Measurements from ENCODE around the gene GDF2.

GDF2 gene

DNA sequence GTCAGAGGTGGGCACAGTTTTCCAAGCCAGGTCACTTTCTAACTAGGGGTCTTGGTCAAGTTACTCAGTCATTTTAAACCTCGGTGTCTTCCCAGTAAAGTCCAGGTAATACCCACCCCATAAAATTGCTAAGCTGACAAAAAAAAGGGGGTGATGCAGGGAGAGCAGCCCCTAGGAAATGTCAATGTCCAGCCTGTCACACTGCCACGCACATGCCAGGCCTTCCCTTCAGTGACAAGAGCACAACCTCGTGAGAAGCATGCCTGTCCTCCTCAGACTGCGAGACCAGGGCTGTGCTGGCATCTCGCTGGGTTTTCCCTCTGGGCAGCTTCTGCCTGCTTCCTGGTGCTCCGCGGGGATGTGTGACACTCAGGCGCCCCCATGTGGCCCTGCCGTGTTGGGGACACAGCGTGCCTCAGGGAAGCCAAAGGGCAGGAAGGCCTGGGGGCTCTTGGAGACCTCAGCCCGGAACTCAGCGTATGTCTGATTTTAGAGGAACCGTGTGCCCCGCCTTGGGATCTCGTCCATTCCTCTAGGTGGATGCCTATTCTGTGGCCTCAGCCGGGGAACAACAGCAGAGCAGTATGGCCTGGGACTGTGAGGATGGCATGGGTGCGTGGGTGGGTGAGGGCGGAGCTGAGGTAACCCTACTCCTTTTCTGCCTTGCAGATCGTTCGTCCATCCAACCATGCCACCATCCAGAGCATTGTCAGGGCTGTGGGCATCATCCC, 10.2 kb upstream of the GDF2 start:
- Mint-ChIP-seq H3K27me3 (ENCODE audit: low read depth) (no peaks in the 10 kb centered on the region), H3K4me1 (ENCODE audit: low read depth) (peaks cover 18% of the 10 kb centered on the region), H3K27ac (peak overlapping the region; percentile 58), H3K9me3 (no peaks in the 10 kb centered on the region), H3K36me3 (ENCODE audit: low read depth) (no peaks in the 10 kb centered on the region), H3K4me3 (peak overlapping the region; percentile 54)
- peak; percentile 77 for DNase-seq (ENCODE audit: low spot score)

DNA sequence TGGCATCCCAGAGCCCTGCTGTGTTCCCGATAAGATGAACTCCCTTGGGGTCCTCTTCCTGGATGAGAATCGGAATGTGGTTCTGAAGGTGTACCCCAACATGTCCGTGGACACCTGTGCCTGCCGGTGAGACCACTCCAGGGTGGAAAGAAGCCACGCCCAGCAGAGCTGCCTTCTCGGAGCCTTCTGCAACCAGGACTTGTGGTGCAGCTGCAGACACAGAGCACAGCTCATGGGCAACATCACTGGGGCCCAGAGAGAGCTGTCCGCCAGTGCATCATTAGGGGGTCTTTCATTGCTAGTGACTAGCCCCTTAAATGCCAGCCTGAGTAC, 9.6 kb upstream of the GDF2 start:
- H3K4me1 Mint-ChIP-seq (ENCODE audit: low read depth): peaks cover 18% of the 10 kb centered on the region
- no peak overlapping the region for H3K4me3 Mint-ChIP-seq
- H3K9me3 Mint-ChIP-seq: no peaks in the 10 kb centered on the region
- no peaks in the 10 kb centered on the region for H3K27me3 Mint-ChIP-seq (ENCODE audit: low read depth)
- no peak for DNase-seq (ENCODE audit: low spot score)
- H3K36me3 Mint-ChIP-seq (ENCODE audit: low read depth): no peaks in the 10 kb centered on the region
- no peak overlapping the region for H3K27ac Mint-ChIP-seq

DNA sequence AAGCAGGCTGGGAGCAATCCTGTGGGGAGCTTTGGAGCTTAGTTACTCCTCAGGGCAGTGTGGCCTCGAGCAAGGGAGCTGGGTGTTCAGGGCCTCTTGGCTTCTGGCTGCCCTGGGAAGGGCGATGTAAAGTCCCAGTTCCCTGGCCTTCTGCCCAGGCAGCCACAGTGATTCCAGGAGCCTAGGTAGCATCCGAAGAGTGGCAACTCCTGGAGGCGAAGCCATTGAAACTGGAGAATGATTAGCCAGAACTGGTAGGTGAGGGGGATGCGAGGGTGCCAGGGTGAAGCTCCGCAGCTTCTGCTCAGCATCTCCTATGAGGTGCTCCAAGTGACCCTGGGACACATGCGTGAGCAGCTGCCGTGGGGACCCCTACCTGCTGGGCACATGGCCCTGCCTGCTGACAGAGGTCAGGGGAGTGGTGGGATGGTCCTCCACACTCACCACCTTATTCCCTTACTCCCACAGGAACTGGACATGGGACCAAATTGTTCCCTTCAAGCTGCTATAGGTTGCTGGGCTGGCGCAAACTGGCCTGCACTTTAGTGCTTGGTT, 7.8 kb upstream of the GDF2 start:
- no peak for DNase-seq (ENCODE audit: low spot score)
- H3K36me3 Mint-ChIP-seq (ENCODE audit: low read depth): no peaks in the 10 kb centered on the region
- no peak overlapping the region for H3K27ac Mint-ChIP-seq
- H3K9me3 Mint-ChIP-seq: no peaks in the 10 kb centered on the region
- H3K4me1 Mint-ChIP-seq (ENCODE audit: low read depth): peaks cover 18% of the 10 kb centered on the region
- no peaks in the 10 kb centered on the region for H3K27me3 Mint-ChIP-seq (ENCODE audit: low read depth)
- H3K4me3 Mint-ChIP-seq: no peak overlapping the region

DNA sequence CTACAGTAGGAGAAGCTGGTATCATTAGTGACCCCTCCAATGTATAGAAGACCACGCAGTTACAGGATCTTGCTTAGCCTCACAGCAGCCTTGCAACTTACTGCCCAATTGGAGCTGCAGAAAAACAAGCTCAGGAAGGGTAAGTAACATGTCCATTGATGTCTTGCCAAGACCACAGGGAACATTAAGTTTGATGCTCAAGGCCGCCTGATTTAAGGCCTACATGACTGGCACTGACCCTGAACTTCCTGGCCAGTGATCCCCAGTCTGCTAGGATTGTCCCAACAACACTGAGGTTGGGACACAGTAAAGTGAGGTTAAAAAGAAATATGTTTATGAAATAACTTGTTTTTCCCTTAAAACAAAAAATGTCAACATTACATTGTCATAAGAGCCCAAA, 6.8 kb upstream of the GDF2 start:
- Mint-ChIP-seq H3K4me1 (ENCODE audit: low read depth) (peaks cover 18% of the 10 kb centered on the region), H3K4me3 (no peak overlapping the region), H3K9me3 (no peaks in the 10 kb centered on the region), H3K27ac (no peak overlapping the region), H3K27me3 (ENCODE audit: low read depth) (no peaks in the 10 kb centered on the region), H3K36me3 (ENCODE audit: low read depth) (no peaks in the 10 kb centered on the region)
- no peak for DNase-seq (ENCODE audit: low spot score)

DNA sequence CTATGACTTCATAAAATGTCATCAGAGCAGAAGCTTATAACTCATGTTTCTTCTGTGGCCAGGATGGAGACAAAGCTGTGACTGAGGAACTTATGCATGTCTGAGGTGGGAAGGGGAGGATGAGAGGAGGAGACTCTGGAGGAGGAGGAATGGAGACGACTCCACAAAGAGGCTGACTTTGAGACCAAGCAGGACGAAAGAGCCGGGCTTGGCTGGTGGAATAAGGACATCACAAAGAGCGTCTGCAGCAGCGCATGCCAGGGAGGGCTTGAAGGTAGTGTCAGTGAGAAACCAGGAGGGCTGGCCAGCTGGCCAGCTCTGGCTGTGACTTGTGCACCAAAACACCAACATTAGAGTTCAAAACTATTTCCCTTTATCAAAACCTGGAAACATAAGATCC, 6.1 kb upstream of the GDF2 start:
- no peak for DNase-seq (ENCODE audit: low spot score)
- Mint-ChIP-seq H3K4me3 (no peak overlapping the region), H3K4me1 (ENCODE audit: low read depth) (peaks cover 12% of the 10 kb centered on the region), H3K27ac (no peak overlapping the region), H3K27me3 (ENCODE audit: low read depth) (peaks cover 3% of the 10 kb centered on the region), H3K9me3 (no peaks in the 10 kb centered on the region), H3K36me3 (ENCODE audit: low read depth) (no peaks in the 10 kb centered on the region)

DNA sequence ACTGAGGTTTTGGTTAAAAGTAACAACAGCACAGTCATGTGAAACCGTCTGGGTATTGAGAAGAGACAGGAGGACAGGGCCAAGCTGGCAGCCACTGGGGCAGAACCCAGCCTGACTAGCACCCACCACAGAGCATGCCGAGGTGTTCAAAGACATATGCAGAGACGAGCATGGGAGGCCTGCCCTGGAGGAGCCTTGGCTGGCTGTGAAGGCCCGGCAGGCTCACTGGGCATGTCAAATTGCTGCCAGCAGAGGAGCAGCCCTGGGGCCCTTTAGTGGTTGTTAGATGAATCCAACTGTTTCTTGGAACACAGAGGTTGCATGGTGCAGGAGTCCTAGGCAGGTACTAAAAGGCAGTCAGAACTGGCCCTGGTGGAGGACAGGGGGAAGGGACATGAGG, 5.0 kb upstream of the GDF2 start:
- no peak for DNase-seq (ENCODE audit: low spot score)
- no peak overlapping the region for H3K27ac Mint-ChIP-seq
- no peak overlapping the region for H3K4me3 Mint-ChIP-seq
- no peaks in the 10 kb centered on the region for H3K36me3 Mint-ChIP-seq (ENCODE audit: low read depth)
- H3K4me1 Mint-ChIP-seq (ENCODE audit: low read depth): peaks cover under 1% of the 10 kb centered on the region
- H3K27me3 Mint-ChIP-seq (ENCODE audit: low read depth): peaks cover 5% of the 10 kb centered on the region
- H3K9me3 Mint-ChIP-seq: no peaks in the 10 kb centered on the region

DNA sequence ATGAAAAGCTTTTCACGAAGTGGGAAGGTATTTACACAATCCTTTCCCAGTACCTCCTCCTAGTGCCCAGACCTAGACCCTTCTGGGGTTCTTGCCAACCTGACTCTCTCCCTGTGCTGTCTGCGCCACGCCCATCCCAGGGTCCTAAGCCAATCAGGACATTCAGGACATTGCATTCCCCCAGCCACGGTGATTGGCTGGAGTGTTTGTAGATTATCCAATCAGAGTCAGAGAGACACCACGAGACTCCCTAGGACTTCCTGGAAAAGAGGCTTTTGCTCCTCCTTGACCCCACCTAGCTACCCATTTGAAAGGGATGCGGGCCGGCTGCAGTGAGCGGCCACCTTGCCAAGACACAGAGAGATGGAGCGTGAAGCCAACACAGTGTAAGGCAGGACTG, 3.5 kb upstream of the GDF2 start:
- Mint-ChIP-seq H3K36me3 (ENCODE audit: low read depth) (no peaks in the 10 kb centered on the region), H3K4me1 (ENCODE audit: low read depth) (no peaks in the 10 kb centered on the region)
- no peak for DNase-seq (ENCODE audit: low spot score)

DNA sequence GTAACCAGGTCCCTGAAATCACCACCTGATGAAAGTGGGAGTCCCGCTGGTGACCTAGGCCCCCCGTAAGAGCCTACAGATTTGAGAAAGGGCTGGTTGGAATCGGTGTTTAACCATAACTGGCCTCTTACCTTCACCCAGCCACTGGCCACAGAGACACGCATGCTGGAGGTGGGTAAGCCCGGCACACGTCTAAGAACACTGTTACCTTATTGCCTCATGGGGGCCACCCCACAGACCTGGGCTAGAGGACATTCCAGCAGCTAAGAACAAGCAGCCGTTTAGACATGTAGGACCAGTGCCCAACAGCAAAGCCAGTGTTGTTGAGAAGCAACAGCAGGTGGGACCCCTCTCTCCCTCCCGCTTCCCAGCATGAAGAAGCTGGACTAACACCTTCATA, 2.5 kb upstream of the GDF2 start:
- peaks cover 6% of the 10 kb centered on the region for H3K27me3 Mint-ChIP-seq (ENCODE audit: low read depth)
- no peaks in the 10 kb centered on the region for H3K36me3 Mint-ChIP-seq (ENCODE audit: low read depth)
- DNase-seq (ENCODE audit: low spot score): no peak
- H3K4me1 Mint-ChIP-seq (ENCODE audit: low read depth): no peaks in the 10 kb centered on the region
- H3K27ac Mint-ChIP-seq: no peak overlapping the region
- H3K4me3 Mint-ChIP-seq: no peak overlapping the region
- no peaks in the 10 kb centered on the region for H3K9me3 Mint-ChIP-seq

More for the DNA sequence above, 3.5 kb upstream of the GDF2 start:
- Mint-ChIP-seq H3K9me3 (no peaks in the 10 kb centered on the region), H3K27me3 (ENCODE audit: low read depth) (peaks cover 5% of the 10 kb centered on the region), H3K27ac (no peak overlapping the region), H3K4me3 (no peak overlapping the region)

DNA sequence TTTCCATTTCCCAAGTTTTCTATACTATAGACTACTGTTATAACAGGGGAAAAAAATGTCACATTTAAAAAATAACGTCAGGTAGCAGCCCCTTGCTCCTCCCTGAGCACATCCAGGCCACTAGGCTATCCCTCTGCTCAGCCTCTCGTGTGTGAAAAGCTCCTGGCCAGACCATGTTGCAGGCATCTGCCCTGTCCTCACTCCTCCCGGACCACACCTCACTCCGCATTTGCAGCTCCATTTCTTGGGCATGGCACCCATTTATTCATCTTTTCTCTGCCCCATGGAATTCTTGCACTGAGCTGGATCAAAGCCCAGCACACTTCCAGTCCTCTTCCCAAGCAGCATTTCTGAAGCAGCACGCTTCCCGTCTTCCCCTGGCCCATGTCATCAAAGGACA, 1.4 kb upstream of the GDF2 start:
- DNase-seq (ENCODE audit: low spot score): no peak
- H3K9me3 Mint-ChIP-seq: no peaks in the 10 kb centered on the region
- no peak overlapping the region for H3K4me3 Mint-ChIP-seq
- no peaks in the 10 kb centered on the region for H3K36me3 Mint-ChIP-seq (ENCODE audit: low read depth)
- H3K27ac Mint-ChIP-seq: no peak overlapping the region
- H3K4me1 Mint-ChIP-seq (ENCODE audit: low read depth): no peaks in the 10 kb centered on the region
- peaks cover 6% of the 10 kb centered on the region for H3K27me3 Mint-ChIP-seq (ENCODE audit: low read depth)

DNA sequence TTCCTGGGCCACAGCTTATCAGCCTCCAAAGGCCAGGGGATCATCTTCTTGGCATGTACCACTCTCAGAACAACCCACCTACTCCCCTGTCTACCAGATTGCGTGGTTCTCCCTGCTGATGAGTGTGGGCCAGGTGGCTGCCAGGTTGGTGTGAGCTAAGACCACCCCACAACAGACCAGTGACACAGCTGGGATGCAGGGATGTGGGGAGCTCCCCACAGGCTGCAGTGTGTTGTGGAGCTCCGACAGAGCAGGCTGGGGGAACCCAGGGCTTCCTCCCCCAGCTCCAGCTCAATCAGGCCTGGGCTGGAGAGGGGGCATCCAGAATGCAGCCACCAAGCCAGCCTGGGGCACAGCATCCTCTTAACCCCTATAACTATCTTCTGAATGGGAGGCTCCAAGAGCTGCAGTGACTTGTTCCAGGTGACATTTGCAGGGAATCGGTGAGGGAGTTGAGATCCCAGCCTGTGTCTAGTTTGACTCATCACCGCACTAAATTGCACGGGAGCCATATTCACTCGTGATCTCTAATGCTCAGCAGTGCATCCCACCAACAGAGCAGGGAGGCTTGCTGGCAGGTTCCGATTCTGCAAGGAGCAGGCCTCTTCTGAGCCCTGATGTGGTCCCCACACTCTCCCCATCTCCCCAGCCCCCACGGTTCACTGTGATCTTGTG, 596 bp upstream of the GDF2 start:
- DNase-seq (ENCODE audit: low spot score): no peak
- Mint-ChIP-seq H3K27ac (no peak overlapping the region), H3K36me3 (ENCODE audit: low read depth) (no peaks in the 10 kb centered on the region), H3K4me1 (ENCODE audit: low read depth) (no peaks in the 10 kb centered on the region), H3K27me3 (ENCODE audit: low read depth) (peaks cover 6% of the 10 kb centered on the region), H3K9me3 (no peaks in the 10 kb centered on the region), H3K4me3 (no peak overlapping the region)

DNA sequence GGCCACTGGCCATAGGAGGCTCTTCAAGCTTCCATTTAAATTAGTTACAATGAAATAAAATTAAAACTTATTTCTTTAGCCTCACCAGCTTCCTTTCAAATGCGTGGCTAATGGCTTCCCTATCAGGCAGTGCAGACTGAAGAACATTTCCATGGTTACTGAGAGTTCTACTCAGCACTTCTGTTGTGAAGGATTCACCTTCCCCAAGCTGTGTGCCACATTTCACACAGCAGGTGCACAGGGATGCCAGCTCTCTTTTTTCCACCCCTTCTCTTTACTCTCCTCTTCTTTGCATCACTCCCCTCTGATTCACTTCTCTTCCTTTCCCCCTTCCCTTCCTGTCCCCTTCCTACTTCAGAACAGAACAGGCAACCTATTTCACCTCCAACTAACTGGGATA, 833 bp downstream of the GDF2 start:
- no peak overlapping the region for H3K4me3 Mint-ChIP-seq
- no peaks in the 10 kb centered on the region for H3K36me3 Mint-ChIP-seq (ENCODE audit: low read depth)
- H3K9me3 Mint-ChIP-seq: no peaks in the 10 kb centered on the region
- H3K4me1 Mint-ChIP-seq (ENCODE audit: low read depth): no peaks in the 10 kb centered on the region
- peaks cover 6% of the 10 kb centered on the region for H3K27me3 Mint-ChIP-seq (ENCODE audit: low read depth)
- no peak overlapping the region for H3K27ac Mint-ChIP-seq
- no peak for DNase-seq (ENCODE audit: low spot score)

DNA sequence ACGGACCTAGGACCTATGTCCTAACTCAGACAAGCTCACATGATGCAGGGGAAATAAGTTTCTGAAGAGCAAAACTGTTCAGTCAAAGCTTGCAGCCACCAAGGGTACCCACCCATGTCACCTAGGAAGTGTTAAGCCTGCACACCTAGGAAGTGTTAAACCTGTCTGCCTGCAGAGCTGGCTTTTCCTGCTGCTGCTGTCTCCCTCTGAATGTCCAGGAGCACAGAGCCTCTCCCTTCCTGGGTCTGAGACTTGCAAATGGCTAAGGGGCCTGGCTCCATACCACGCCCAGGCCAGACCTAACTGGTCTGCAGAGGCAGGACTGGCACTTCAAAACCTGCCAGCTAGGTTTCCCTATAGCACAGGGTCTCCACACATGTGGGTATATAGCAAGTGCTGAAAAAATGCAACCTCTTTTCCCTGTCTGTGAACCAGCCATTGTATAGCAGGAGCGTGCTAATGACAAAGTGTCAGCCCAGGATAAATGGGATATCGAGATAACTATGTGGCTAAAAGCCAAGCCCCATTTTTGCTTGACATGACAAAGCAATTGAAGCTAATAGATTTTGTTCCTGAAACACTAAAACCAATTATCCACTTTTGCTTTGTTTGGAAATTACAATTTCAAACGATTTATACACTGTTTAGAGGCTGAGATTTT, 1.5 kb downstream of the GDF2 start:
- Mint-ChIP-seq H3K27me3 (ENCODE audit: low read depth) (peaks cover 6% of the 10 kb centered on the region), H3K27ac (no peak overlapping the region), H3K36me3 (ENCODE audit: low read depth) (no peaks in the 10 kb centered on the region), H3K4me1 (ENCODE audit: low read depth) (no peaks in the 10 kb centered on the region), H3K4me3 (no peak overlapping the region), H3K9me3 (no peaks in the 10 kb centered on the region)
- DNase-seq (ENCODE audit: low spot score): no peak

DNA sequence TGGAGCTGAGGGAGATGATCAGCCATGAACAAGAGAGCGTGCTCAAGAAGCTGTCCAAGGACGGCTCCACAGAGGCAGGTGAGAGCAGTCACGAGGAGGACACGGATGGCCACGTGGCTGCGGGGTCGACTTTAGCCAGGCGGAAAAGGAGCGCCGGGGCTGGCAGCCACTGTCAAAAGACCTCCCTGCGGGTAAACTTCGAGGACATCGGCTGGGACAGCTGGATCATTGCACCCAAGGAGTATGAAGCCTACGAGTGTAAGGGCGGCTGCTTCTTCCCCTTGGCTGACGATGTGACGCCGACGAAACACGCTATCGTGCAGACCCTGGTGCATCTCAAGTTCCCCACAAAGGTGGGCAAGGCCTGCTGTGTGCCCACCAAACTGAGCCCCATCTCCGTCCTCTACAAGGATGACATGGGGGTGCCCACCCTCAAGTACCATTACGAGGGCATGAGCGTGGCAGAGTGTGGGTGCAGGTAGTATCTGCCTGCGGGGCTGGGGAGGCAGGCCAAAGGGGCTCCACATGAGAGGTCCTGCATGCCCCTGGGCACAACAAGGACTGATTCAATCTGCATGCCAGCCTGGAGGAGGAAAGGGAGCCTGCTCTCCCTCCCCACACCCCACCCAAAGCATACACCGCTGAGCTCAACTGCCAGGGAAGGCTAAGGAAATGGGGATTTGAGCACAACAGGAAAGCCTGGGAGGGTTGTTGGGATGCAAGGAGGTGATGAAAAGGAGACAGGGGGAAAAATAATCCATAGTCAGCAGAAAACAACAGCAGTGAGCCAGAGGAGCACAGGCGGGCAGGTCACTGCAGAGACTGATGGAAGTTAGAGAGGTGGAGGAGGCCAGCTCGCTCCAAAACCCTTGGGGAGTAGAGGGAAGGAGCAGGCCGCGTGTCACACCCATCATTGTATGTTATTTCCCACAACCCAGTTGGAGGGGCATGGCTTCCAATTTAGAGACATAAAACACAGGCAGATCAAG, 3.3 kb downstream of the GDF2 start:
- H3K9me3 Mint-ChIP-seq: no peaks in the 10 kb centered on the region
- H3K27ac Mint-ChIP-seq: no peak overlapping the region
- H3K36me3 Mint-ChIP-seq (ENCODE audit: low read depth): no peaks in the 10 kb centered on the region
- H3K4me1 Mint-ChIP-seq (ENCODE audit: low read depth): no peaks in the 10 kb centered on the region
- DNase-seq (ENCODE audit: low spot score): no peak
- no peak overlapping the region for H3K4me3 Mint-ChIP-seq
- peaks cover 6% of the 10 kb centered on the region for H3K27me3 Mint-ChIP-seq (ENCODE audit: low read depth)

Data from T-helper 2 cell treated with Interferon-gamma antibody and Interleukin-4, amounts not matched to agents 5 μg/mL and 100 μg/mL, for 36 hours (primary cell).